GM12801 (cell line): Measurements from ENCODE around the gene PPP1R26.

Experiments used
- TF ChIP-seq, protein P1 (sequence below): IDR thresholded peaks from one replicate; pipeline ENCODE4 v1.5.1; 2011; ENCODE audit warnings: control low read depth; ENCODE audit not compliant: insufficient read length; ENCODE audit errors: extremely low read depth

Gene PPP1R26

DNA sequence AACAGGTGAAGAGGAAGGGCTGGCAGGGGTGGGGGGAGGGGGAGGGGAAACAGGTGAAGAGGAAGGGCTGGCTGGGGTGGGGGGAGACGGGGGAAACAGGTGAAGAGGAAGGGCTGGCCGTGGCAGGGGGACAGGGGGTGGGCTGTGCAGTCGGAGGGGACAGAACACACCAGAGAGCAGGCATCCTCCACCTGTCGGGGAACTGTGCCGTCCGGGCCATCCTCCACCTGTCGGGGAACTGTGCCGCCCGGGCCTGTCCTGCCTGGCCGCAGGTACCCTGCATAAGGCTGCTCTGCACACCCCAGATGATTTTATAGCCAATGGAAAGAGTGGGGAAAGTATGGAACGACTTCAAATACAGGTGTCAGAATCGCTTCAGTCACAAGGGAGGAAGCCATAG, 32.5 kb upstream of the PPP1R26 start:
- TF ChIP-seq, protein P1, sequence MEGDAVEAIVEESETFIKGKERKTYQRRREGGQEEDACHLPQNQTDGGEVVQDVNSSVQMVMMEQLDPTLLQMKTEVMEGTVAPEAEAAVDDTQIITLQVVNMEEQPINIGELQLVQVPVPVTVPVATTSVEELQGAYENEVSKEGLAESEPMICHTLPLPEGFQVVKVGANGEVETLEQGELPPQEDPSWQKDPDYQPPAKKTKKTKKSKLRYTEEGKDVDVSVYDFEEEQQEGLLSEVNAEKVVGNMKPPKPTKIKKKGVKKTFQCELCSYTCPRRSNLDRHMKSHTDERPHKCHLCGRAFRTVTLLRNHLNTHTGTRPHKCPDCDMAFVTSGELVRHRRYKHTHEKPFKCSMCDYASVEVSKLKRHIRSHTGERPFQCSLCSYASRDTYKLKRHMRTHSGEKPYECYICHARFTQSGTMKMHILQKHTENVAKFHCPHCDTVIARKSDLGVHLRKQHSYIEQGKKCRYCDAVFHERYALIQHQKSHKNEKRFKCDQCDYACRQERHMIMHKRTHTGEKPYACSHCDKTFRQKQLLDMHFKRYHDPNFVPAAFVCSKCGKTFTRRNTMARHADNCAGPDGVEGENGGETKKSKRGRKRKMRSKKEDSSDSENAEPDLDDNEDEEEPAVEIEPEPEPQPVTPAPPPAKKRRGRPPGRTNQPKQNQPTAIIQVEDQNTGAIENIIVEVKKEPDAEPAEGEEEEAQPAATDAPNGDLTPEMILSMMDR, result no peak

DNA sequence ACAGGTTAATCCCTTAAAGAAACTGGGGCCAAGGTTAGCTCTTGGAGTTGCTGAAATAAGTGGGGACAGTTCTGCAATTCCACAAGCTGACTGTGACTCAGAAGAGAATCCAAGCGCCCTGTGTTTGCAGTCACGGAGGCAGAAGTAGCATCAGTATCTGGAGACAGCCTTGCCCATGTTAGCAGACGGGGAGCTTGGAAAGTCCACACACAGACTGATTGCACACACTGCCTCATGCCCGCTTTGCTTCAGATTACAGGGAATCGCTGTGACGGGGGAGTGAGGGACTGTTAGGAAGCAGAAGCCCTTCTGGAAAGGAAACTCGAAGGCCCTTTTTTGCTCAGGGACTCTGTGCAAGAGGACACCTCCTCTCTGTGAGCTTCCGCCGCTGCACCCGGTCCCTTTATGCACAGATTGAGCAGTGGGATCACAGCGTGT, 30.9 kb upstream of the PPP1R26 start:
- TF ChIP-seq, protein P1, result no peak

DNA sequence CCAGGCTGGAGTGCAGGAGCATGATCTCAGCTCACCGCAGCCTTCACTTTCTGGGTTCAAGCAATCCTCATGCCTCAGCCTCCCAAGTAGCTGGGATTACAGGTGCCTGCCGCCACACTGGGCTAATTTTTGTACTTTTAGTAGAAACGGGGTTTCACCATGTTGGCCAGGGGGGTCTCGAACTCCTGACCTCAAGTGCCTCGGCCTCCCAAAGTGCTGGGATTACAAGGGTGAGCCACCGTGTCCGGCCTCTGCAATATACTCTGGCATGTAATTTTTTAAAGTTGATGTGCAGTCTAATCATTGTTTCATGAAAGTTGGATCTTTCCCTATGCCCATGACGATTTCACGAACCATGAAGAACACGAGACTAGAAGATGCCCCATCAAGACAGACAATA, 28.6 kb upstream of the PPP1R26 start:
- TF ChIP-seq, protein P1, result no peak

GRCh38 chr9:135454737-135455136, 24.8 kb upstream of the PPP1R26 start:
- TF ChIP-seq, protein P1, result no peak

GRCh38 chr9:135455401-135456030, 24.1 kb upstream of the PPP1R26 start:
- TF ChIP-seq, protein P1, result no peak

DNA sequence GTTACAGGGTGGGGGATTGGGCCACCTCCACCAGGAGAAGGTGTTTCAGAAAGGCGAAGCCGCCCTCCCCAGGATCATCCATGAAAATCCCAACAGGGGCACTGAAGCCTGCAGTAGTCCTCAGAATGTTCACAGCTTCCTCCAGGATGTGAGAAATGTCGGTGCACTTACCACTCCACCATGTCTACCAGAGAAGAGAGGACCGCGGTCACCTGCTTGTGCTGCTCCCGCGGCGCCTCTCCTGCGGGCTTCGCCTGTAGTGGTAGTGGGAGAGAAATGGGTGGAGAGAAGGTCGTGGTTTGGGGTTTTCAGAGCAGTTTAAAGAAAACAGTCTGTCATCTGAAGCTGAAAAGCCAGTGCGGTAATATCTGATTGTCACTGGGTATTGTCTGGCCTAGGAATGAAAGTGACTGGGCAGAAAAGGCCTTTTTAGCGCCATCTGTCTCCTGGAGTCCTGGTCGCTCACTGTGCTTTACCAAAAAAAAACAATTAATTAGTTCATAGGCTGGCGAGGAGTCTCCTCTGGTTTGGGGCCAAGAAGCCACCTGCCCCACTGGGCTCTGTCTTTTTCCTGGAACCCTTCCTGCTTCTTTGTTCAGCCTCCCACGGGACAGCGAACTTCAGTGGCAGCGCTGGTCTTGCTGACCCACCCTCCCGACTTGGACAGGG, 23.0 kb upstream of the PPP1R26 start:
- TF ChIP-seq, protein P1, result no peak

DNA sequence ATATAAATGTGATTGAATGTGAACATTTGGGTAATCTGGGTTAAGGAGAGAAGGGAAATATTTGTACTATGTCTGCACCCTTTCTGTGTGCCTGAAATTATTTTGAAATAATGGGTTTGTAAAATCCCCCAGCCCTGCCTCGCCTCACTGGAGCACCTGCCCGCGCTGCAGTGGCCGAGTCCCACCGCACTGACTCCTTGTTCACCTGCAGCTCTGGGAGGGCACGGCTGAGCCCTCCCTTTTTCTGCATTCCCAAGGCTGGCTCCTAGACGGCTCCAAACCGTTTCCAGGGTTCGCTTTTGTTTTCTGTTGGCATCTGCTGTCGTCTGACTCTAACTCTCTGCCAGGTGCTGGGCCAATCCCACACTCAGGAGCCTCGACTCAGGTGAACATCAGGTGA, 17.6 kb upstream of the PPP1R26 start:
- TF ChIP-seq, protein P1, result no peak
